DMS114 treated with DMSO at 0.1 percent for 48 hours (cell line): ENCODE data around the gene TNPO1.
"Not testable (repeated sequence)": the region's sequence is repeated elsewhere in the genome, so short reads cannot be mapped to it uniquely, and the experiment has no call there.

Source experiments
- DNase-seq: peaks from one replicate; lab custom pipeline; 2025; ENCODE audit not compliant: unreplicated experiment; lab: John Stamatoyannopoulos, UW

The TNPO1 gene

GRCh38 chr5:72925336-72926010 is 109.0 kb downstream of the TNPO1 start:
- no peak for DNase-seq

GRCh38 chr5:72932686-72933085 is 116.2 kb downstream of the TNPO1 start:
- not testable (repeated sequence) for DNase-seq

- DNase-seq, result not testable (repeated sequence)
These were observed 118.7 kb downstream of the TNPO1 start for GRCh38 chr5:72934953-72935725.

GRCh38 chr5:72936893-72937292 is 120.4 kb downstream of the TNPO1 start:
- no peak for DNase-seq

- DNase-seq, result no peak
These were observed 121.1 kb downstream of the TNPO1 start for GRCh38 chr5:72937517-72938061.

GRCh38 chr5:72938206-72938605 is 121.7 kb downstream of the TNPO1 start:
- DNase-seq, result no peak

- no peak for DNase-seq
These were observed 123.6 kb downstream of the TNPO1 start for GRCh38 chr5:72940082-72940481.

GRCh38 chr5:72943307-72943706 is 126.8 kb downstream of the TNPO1 start:
- no peak for DNase-seq

GRCh38 chr5:72947498-72947897 is 131.0 kb downstream of the TNPO1 start:
- DNase-seq, result no peak

- no peak for DNase-seq
These were observed 133.0 kb downstream of the TNPO1 start for GRCh38 chr5:72949481-72949880.

GRCh38 chr5:72951671-72952468 is 135.4 kb downstream of the TNPO1 start:
- no peak for DNase-seq

- DNase-seq, result no peak
These were observed 137.9 kb downstream of the TNPO1 start for GRCh38 chr5:72954389-72954788.

- DNase-seq, result peak; percentile 69
These were observed 138.8 kb downstream of the TNPO1 start for GRCh38 chr5:72955143-72955767.

GRCh38 chr5:72955768-72956323 is 139.4 kb downstream of the TNPO1 start, which contains the start of gene FCHO2:
FCHO2 (plus strand) TSS chr5:72956041; CDS start chr5:72956097, 56 bp downstream.
- peak; percentile 90 for DNase-seq

- peak; percentile 33 for DNase-seq
These were observed 140.1 kb downstream of the TNPO1 start for GRCh38 chr5:72956324-72957140.

- DNase-seq, result no peak
These were observed 140.9 kb downstream of the TNPO1 start for GRCh38 chr5:72957337-72957736.

GRCh38 chr5:72959257-72959656 is 142.8 kb downstream of the TNPO1 start:
- no peak for DNase-seq
